ENCODE results near the gene FUT1. TPM values are rescaled to one million over a fixed set of nuclear protein-coding genes. Genes with fewer than 3 reads are reported as not detected.
A peak's percentile ranks its signal among the peaks of the same experiment; 100 is the strongest.

The FUT1 gene
- polyA plus RNA-seq, 12 donors, result 0.95 to 1.7 (median 1.4) TPM; not detected in 2

- DNase-seq, result no peak
These were observed 11.1 kb downstream of the FUT1 start for GRCh38 chr19:48741129-48741999.

- DNase-seq, result no peak
These were observed 12.1 kb downstream of the FUT1 start, which contains the start of gene RASIP1 for GRCh38 chr19:48740164-48740972. Gene RASIP1, minus strand, starts transcription at chr19:48740610. Its CDS starts 328 bp downstream, at chr19:48740282.

- DNase-seq, result peak; percentile 22
These were observed 12.9 kb downstream of the FUT1 start for GRCh38 chr19:48739404-48740163.

- peak; percentile 86 for DNase-seq
These were observed 13.7 kb downstream of the FUT1 start for GRCh38 chr19:48738557-48739403.

- peak; percentile 38 for DNase-seq
These were observed 15.0 kb downstream of the FUT1 start for GRCh38 chr19:48737360-48737998.

GRCh38 chr19:48735031-48735615, 17.3 kb downstream of the FUT1 start:
- no peak for DNase-seq

- no peak for DNase-seq
These were observed 17.8 kb downstream of the FUT1 start for GRCh38 chr19:48734625-48735024.

- no peak for DNase-seq
These were observed 21.0 kb downstream of the FUT1 start for GRCh38 chr19:48731452-48731851.

GRCh38 chr19:48728911-48729664, 23.4 kb downstream of the FUT1 start:
- DNase-seq, result no peak

GRCh38 chr19:48726556-48726955, 25.9 kb downstream of the FUT1 start:
- no peak for DNase-seq

GRCh38 chr19:48724796-48725753, 27.4 kb downstream of the FUT1 start:
- peak; percentile 91 for DNase-seq

- DNase-seq, result no peak
These were observed 30.2 kb downstream of the FUT1 start for GRCh38 chr19:48722196-48722708.

- peak; percentile 99 for DNase-seq
These were observed 31.7 kb downstream of the FUT1 start for GRCh38 chr19:48720613-48721296.

GRCh38 chr19:48720251-48720612, 32.2 kb downstream of the FUT1 start:
- DNase-seq, result no peak

GRCh38 chr19:48719263-48720171, 32.9 kb downstream of the FUT1 start, which contains the start of gene MAMSTR:
Gene MAMSTR, minus strand, starts transcription at chr19:48719725. Its CDS starts 694 bp downstream, at chr19:48719031.
- no peak for DNase-seq

- DNase-seq, result no peak
These were observed 33.7 kb downstream of the FUT1 start for GRCh38 chr19:48718711-48719231.
